ENCODE data around the gene BSG. TPM values are rescaled to one million over a fixed set of nuclear protein-coding genes. Genes with fewer than 3 reads are reported as not detected.

BSG gene
- total RNA-seq, 1 experiment from 2014 or later, result 758 TPM

GRCh38 chr19:618247-618619 lies 45.8 kb downstream of the BSG start:
- ChIA-PET CTCF (interaction anchor here (1.1 to 1.7 kb wide), 2 partner anchors 29 to 116 kb away, joined by 3 read pairs; no protein-coding TSS in a partner anchor), POLR2A (no interaction called here)
- Mint-ChIP-seq H3K9me3 (no peaks in the 10 kb centered on the region), H3K27ac (no peak overlapping the region), H3K36me3 (peaks cover 20% of the 10 kb centered on the region), H3K4me1 (no peaks in the 10 kb centered on the region), H3K4me3 (no peak overlapping the region), H3K27me3 (ENCODE audit: low read depth) (no peaks in the 10 kb centered on the region)
- DNase-seq (ENCODE audit: low spot score), result no peak
- no peak for ATAC-seq
- no peak for TF ChIP-seq NR2C2 (CRISPR knock-in tag; IDR thresholded peaks at IDR 0.05)
- no peak for TF ChIP-seq AR (CRISPR knock-in tag; IDR thresholded peaks at IDR 0.05)
- no peak for TF ChIP-seq STAT6 (CRISPR knock-in tag; conservative IDR thresholded peaks at IDR 0.05; ENCODE audit: low read depth)
- no peak for TF ChIP-seq TP53 (CRISPR knock-in tag; IDR thresholded peaks at IDR 0.05)
- TF ChIP-seq, protein P1, sequence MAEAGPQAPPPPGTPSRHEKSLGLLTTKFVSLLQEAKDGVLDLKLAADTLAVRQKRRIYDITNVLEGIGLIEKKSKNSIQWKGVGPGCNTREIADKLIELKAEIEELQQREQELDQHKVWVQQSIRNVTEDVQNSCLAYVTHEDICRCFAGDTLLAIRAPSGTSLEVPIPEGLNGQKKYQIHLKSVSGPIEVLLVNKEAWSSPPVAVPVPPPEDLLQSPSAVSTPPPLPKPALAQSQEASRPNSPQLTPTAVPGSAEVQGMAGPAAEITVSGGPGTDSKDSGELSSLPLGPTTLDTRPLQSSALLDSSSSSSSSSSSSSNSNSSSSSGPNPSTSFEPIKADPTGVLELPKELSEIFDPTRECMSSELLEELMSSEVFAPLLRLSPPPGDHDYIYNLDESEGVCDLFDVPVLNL (CRISPR knock-in tag; IDR thresholded peaks at IDR 0.05; ENCODE audit: borderline replicate concordance, low read depth), result no peak
- no peak for TF ChIP-seq ZBTB43 (CRISPR knock-in tag; IDR thresholded peaks at IDR 0.05)
- TF ChIP-seq TEAD4 (CRISPR knock-in tag; IDR thresholded peaks at IDR 0.05), result no peak
- TF ChIP-seq, protein P2, sequence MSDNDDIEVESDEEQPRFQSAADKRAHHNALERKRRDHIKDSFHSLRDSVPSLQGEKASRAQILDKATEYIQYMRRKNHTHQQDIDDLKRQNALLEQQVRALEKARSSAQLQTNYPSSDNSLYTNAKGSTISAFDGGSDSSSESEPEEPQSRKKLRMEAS (CRISPR knock-in tag; IDR thresholded peaks at IDR 0.05), result no peak
- no peak for TF ChIP-seq ZNF317 (CRISPR knock-in tag; IDR thresholded peaks at IDR 0.05; ENCODE audit: borderline replicate concordance, low read depth)
- no peak for TF ChIP-seq ZBTB21 (CRISPR knock-in tag; IDR thresholded peaks at IDR 0.05; ENCODE audit: borderline replicate concordance)
- no peak for TF ChIP-seq ATF6 (CRISPR knock-in tag; IDR thresholded peaks at IDR 0.05)
- TF ChIP-seq MYBL2 (CRISPR knock-in tag; IDR thresholded peaks at IDR 0.05), result no peak
- TF ChIP-seq, protein P3, sequence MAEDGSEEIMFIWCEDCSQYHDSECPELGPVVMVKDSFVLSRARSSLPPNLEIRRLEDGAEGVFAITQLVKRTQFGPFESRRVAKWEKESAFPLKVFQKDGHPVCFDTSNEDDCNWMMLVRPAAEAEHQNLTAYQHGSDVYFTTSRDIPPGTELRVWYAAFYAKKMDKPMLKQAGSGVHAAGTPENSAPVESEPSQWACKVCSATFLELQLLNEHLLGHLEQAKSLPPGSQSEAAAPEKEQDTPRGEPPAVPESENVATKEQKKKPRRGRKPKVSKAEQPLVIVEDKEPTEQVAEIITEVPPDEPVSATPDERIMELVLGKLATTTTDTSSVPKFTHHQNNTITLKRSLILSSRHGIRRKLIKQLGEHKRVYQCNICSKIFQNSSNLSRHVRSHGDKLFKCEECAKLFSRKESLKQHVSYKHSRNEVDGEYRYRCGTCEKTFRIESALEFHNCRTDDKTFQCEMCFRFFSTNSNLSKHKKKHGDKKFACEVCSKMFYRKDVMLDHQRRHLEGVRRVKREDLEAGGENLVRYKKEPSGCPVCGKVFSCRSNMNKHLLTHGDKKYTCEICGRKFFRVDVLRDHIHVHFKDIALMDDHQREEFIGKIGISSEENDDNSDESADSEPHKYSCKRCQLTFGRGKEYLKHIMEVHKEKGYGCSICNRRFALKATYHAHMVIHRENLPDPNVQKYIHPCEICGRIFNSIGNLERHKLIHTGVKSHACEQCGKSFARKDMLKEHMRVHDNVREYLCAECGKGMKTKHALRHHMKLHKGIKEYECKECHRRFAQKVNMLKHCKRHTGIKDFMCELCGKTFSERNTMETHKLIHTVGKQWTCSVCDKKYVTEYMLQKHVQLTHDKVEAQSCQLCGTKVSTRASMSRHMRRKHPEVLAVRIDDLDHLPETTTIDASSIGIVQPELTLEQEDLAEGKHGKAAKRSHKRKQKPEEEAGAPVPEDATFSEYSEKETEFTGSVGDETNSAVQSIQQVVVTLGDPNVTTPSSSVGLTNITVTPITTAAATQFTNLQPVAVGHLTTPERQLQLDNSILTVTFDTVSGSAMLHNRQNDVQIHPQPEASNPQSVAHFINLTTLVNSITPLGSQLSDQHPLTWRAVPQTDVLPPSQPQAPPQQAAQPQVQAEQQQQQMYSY (CRISPR knock-in tag; IDR thresholded peaks at IDR 0.05), result no peak
- TF ChIP-seq ZNF219 (CRISPR knock-in tag; IDR thresholded peaks at IDR 0.05; ENCODE audit: borderline replicate concordance), result no peak

All from WTC11 (cell line).